Tibial artery (tissue), 4 donors: ENCODE results near the gene RPS14.
A peak's percentile ranks its signal among the peaks of the same experiment; 100 is the strongest.

ENCODE experiments used
- DNase-seq, 2 donors: peaks; one replicate each; pipeline ENCODE4 v3.0.0-alpha.2; 2019
- H3K27ac ChIP-seq, 2 donors: fragments of 200-600 bp; sonication (generic) in 1 of 2; 1 replicate in 1 of 2; 2 replicates in 1 of 2; pipeline ENCODE4 v1.5.1; 2018 to 2019; ENCODE audit warnings: mild to moderate bottlenecking in 1 of 2
- H3K27me3 ChIP-seq, 2 donors: fragments of 200-600 bp; sonication (generic) in 1 of 2; one replicate each; pipeline versions ENCODE4 v1.5.1 to v1.6.0; 2016 to 2019
- H3K36me3 ChIP-seq, 3 donors: fragments of 200-600 bp; sonication (generic) in 2 of 3; one replicate each; pipeline ENCODE4 v1.5.1; 2016 to 2019; ENCODE audit warnings: mild to moderate bottlenecking in 2 of 3
- H3K4me1 ChIP-seq, 4 donors: fragments of 200-600 bp; sonication (generic) in 2 of 4; 1 replicate in 3 of 4; 2 replicates in 1 of 4; pipeline ENCODE4 v1.5.1; 2016 to 2019
- H3K4me3 ChIP-seq, 2 donors: fragments of 200-600 bp; sonication (generic) in 1 of 2; 1 replicate in 1 of 2; 2 replicates in 1 of 2; pipeline ENCODE4 v1.5.1; 2018 to 2019; ENCODE audit warnings: mild to moderate bottlenecking in 2 of 2
- H3K9me3 ChIP-seq, 3 donors: fragments of 200-600 bp; sonication (generic) in 1 of 3; one replicate each; pipeline ENCODE4 v1.5.1; 2016 to 2019
- intact Hi-C: fragments of 100-400 bp; cut with DNase I; formaldehyde crosslinking; loops from one replicate; pipeline ENCODE4 v1.15.0; 2023; ENCODE audit warnings: low total_unique reads
- TF ChIP-seq, protein P1 (sequence below), 2 experiments: fragments of 200-600 bp in 1 of 2; fragments of 450-650 bp in 1 of 2; IDR thresholded peaks; one replicate each; pipeline ENCODE4 v1.5.1; 2017 to 2019; ENCODE audit warnings: antibody characterized with exemption in 2 of 2, mild to moderate bottlenecking in 1 of 2, moderate library complexity in 1 of 2

The RPS14 gene

GRCh38 chr5:150489360-150490295 lies 40.1 kb upstream of the RPS14 start:
- H3K4me3 ChIP-seq: peak overlapping the region in 1 of 2 donors; percentile 11
- peak overlapping the region; percentile 92 to 96 for H3K27ac ChIP-seq
- H3K9me3 ChIP-seq: no peaks in the 10 kb centered on the region
- H3K36me3 ChIP-seq: no peaks in the 10 kb centered on the region
- DNase-seq: no peak
- no peaks in the 10 kb centered on the region for H3K27me3 ChIP-seq
- peaks cover 12 to 89% (median 77%) of the 10 kb centered on the region in 4 donors for H3K4me1 ChIP-seq
- intact Hi-C loops: loop anchor here (5.0 to 10.0 kb wide), 3 partner anchors 33 to 155 kb away; partner anchors contain the start of gene SYNPO
- TF ChIP-seq, protein P1, sequence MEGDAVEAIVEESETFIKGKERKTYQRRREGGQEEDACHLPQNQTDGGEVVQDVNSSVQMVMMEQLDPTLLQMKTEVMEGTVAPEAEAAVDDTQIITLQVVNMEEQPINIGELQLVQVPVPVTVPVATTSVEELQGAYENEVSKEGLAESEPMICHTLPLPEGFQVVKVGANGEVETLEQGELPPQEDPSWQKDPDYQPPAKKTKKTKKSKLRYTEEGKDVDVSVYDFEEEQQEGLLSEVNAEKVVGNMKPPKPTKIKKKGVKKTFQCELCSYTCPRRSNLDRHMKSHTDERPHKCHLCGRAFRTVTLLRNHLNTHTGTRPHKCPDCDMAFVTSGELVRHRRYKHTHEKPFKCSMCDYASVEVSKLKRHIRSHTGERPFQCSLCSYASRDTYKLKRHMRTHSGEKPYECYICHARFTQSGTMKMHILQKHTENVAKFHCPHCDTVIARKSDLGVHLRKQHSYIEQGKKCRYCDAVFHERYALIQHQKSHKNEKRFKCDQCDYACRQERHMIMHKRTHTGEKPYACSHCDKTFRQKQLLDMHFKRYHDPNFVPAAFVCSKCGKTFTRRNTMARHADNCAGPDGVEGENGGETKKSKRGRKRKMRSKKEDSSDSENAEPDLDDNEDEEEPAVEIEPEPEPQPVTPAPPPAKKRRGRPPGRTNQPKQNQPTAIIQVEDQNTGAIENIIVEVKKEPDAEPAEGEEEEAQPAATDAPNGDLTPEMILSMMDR (IDR thresholded peaks at IDR 0.05): no peak

DNA sequence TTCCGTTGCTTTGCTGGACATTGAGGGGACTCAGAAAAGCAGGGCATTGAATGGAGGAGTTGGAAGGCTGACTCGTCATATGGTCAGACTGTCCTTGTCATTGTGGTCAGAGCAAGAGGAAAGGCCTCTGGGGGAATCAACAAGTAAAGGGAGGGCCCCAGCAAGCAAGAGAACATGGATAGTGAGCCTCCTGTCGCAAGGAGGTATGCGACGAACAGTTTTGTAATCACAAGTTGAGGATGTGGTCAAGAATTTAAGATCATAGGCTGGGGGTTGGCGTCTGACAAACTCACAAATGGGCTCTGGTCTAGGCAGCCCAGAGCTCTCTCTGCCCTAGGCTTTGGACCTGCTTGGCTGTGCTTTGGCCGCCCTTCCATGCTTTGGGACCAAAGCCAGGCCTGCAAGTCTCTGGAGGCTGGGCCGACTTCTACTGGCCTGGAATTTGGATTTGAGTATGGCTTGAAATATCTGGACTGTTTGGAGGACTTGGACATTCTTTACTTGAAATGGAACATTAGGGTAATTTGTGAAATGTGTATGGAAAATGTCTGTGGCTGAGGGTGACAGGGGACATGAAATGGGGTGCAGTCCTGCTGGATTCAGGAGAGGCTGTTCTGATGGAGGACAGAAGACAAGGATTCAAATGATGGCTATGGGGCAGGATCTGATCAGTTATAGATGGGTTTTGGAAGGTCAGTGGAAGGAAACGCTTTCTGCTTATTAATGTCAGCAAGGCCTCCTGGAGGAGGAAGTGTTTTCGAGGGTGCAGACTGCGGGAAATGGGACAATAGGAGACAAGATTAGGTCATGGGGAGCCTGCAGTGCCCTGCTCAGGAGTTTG lies 39.2 kb upstream of the RPS14 start:
- Histone ChIP-seq H3K4me1 (peaks cover 12 to 81% (median 72%) of the 10 kb centered on the region in 4 donors), H3K36me3 (no peaks in the 10 kb centered on the region), H3K4me3 (peak overlapping the region in 1 of 2 donors; percentile 11), H3K9me3 (no peaks in the 10 kb centered on the region), H3K27ac (peak overlapping the region; percentile 92 to 96), H3K27me3 (no peaks in the 10 kb centered on the region)
- peak; percentile 74 to 92 for DNase-seq
- intact Hi-C loops: loop anchor here (5.0 to 10.0 kb wide), 3 partner anchors 34 to 156 kb away; partner anchors contain the start of gene SYNPO
- TF ChIP-seq, protein P1 (IDR thresholded peaks at IDR 0.05): no peak

DNA sequence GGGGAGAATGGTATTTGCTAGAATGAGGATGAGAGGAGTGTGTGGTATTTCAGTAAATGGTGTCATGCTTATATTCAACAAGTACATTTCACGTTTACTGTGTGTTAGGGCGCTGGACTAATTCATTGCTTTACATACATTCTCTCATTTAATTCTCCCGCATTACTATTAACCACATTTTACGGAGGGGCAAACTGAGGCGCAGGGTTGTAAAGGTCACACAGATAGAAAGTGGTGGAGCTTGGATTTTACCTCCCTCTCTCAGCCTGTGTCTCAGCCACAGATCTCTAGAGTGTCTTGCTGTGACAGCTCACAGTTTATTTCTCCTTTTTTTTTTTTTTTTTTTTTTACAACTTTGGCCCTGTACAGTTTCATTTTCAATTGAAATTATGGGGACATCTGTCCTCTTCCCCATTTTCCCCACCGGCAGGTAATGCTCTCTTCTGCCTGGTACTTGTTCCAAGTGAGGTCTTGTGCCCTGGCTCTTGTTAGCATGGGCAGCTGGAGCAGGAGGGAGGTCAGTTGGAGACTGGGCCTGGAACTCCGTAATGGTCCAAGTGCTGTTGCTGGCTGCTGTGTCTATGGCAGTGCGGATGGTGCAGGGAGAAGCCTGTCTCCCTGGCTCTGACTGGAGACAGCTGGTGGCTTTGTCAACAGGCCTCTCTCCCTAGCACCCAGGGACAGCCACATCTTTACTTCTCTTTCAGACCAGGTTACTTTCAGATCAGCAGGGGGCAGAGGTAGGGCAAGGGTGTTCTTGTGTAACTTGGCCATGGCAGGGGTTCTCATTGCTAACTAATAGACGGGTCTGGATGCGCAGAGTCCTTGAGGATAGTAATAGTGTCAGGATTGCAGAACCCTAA lies 37.9 kb upstream of the RPS14 start:
- TF ChIP-seq, protein P1 (IDR thresholded peaks at IDR 0.05): no peak
- intact Hi-C loops: loop anchor here (5.0 to 10.0 kb wide), 3 partner anchors 35 to 157 kb away; partner anchors contain the start of gene SYNPO
- Histone ChIP-seq H3K27ac (peak overlapping the region; percentile 92 to 96), H3K4me3 (peak overlapping the region; percentile 84 to 96), H3K27me3 (no peaks in the 10 kb centered on the region), H3K36me3 (no peaks in the 10 kb centered on the region), H3K4me1 (peaks cover 12 to 67% (median 60%) of the 10 kb centered on the region in 4 donors), H3K9me3 (no peaks in the 10 kb centered on the region)
- no peak for DNase-seq

DNA sequence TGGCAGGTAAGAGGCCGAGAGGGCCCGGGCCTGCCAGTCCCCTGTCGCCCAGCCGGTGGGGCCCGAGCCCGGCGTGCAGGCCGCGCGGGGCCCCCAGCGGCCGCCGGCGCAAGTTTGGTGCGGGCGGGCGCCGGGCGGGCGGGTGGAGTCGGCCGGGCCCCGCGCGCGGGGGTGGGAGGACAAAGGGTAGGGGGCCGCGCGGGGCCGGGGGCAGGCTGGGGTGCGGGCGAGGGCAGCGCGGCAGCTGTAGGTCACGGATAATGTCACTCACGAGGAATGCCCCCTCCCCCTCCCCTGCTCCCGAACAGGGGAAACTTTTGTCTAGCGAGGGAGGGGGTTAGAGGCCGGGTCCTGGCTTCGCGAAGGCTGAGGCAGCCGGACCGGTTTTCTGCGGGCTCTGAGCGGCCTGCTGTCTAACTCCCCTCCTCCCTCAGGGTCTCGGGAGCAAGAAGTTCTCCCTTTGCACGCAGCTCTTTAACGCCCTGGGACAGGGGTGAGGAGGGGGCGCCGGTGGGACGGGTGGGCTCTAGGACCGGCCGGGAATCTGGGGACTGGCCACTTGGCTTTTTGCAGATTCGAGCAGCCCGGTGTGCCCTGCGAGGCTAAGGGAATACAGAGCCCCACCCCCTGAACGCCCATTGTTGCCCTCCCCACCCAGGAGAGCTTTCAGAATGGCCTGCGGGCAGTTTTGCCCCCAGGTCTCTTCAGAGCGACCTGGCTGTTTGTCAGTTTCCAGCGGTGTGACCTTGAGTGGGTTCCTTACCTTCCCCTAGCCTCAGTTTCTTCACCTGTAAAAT lies 37.1 kb upstream of the RPS14 start:
- H3K36me3 ChIP-seq: no peaks in the 10 kb centered on the region
- H3K9me3 ChIP-seq: no peaks in the 10 kb centered on the region
- peak overlapping the region; percentile 84 to 96 for H3K4me3 ChIP-seq
- H3K27ac ChIP-seq: peak overlapping the region; percentile 92 to 96
- intact Hi-C loops: loop anchor here (5.0 to 10.0 kb wide), 3 partner anchors 34 to 158 kb away; partner anchors contain the start of gene SYNPO
- TF ChIP-seq, protein P1 (IDR thresholded peaks at IDR 0.05): peak in 1 of 2 experiments; percentile 13
- DNase-seq: peak in 1 of 2 donors; percentile 79
- H3K27me3 ChIP-seq: no peaks in the 10 kb centered on the region
- H3K4me1 ChIP-seq: peaks cover 11 to 59% (median 52%) of the 10 kb centered on the region in 4 donors
